GM19023 (cell line): ENCODE measurements around the gene PNPO.
"Not testable (repeated sequence)": the region's sequence is repeated elsewhere in the genome, so short reads cannot be mapped to it uniquely, and the experiment has no call there.

Experiments
- ATAC-seq: cut with Tn5 transposase; IDR thresholded peaks from one replicate; pipeline ENCODE4 v1.9.1; 2021; ENCODE audit warnings: mild to moderate bottlenecking, moderate library complexity; ENCODE audit not compliant: unreplicated experiment

Gene PNPO

DNA sequence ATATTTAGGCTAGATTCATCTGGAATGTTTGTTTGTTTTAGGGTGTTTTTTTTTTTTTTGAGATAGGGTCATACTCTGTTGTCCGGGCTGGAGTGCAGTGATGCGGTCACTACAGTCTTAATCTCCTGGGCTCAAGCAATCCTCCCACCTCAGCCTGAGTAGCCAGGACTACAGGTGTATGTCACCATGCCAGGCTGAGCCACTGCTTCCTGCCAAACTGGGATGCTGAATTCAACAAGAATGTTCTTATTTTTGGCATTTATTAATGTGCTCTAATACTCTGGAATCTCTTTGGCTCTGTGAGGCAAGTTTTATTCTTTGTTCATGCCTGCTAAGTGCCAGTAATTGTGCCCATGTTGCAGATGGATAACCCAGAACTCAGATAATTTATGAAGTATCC is 23.8 kb upstream of the PNPO start:
- ATAC-seq = no peak

DNA sequence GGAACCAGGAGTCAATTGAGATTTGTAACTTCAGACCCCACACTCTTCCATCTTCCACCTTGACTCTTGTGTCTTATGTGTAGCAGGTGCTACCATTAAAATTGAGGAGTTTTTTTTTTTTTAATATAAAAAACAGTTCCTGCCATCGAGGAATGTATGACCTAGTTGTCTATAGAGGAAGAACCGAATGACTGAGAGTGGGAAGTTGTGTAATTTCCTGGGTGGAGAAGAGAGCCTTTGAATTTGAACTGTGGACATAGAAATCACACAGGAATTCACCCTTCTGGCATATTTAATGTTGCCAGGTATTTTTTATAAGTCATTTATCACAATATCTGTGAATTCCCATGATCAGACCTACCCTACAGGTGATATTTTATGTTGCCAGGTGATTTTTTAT is 23.4 kb upstream of the PNPO start:
- no peak for ATAC-seq

DNA sequence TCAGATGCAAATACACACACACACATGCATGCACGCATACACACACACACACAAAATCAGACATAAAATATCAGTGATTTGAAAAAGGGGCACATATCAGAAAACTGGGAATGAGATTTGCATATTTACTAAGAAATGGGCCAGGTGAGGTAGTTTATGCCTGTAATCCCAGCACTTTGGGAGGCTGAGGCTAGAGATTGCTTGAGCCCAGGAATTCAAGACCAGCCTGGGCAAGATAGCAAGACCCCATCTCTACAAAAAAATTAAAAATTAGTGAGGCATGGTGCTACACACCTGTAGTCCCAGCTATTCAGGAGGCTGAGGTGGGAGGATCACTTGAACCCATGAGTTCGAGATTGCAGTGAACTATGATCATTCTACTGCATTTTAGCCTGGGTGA is 22.4 kb upstream of the PNPO start:
- ATAC-seq = no peak

DNA sequence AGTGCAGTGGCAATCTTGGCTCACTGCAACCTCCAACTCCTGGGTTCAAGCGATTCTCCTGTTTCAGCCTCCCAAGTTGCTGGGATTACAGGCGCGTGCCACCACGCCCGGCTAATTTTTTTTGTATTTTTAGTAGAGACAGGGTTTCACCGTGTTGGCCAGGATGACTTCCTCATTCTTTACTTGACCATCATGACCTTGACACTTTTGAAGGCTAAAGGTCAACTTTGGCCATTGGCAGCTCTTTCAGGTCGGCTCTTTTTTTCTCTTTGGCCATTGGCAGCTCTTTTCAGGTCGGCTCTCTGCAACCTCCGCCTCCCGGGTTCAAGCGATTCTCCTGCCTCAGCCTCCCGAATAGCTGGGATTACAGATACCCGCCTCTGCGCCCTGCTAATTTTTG is 21.5 kb upstream of the PNPO start:
- not testable (repeated sequence) for ATAC-seq

DNA sequence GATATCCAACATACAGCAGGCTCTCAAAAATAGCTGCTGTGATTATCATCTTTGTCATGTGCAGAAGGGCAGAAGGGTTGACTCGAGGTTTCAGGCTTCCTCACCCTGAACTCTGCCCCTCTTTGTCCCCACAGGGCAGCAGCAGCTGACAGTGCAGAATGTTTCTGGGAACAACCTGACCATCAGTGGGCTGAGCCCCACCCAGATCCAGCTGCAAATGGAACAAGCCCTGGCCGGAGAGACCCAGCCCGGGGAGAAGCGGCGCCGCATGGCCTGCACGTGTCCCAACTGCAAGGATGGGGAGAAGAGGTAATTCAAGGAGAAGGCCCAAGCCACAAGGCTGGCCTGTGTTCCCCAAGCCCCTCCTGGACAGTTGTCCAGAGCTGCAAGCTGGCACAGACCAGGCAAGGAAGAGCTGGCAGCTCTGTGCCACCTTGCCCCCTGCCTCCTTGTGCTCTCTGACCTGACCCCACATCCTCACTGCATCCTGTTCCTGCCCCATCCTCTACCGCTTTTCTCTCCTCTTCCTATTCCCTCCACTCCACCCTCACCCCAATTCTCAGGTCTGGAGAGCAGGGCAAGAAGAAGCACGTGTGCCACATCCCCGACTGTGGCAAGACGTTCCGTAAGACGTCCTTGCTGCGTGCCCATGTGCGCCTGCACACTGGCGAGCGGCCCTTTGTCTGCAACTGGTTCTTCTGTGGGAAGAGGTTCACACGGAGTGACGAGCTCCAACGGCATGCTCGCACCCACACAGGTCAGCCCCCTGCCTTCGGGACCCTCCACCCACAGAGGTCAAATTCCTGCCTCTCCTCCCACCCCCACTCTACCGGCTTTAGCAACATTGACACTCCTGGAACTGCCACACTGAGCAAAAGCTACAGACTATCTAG is 16.3 kb upstream of the PNPO start:
- ATAC-seq = no peak

DNA sequence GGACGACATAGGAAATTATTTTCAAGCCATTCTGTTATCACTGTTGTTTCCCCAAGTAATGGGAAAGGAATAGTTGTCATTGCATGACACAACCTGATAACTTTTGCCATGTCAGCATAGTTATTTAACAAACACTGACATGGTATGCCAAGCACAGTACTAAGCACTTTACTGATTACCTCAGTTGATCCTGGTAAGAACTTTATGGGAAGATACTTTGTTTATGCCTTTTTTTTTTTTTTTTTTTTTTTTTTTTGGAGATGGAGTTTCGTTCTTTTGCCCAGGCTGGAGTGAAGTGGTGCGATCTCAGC is 15.7 kb upstream of the PNPO start:
- ATAC-seq = no peak

DNA sequence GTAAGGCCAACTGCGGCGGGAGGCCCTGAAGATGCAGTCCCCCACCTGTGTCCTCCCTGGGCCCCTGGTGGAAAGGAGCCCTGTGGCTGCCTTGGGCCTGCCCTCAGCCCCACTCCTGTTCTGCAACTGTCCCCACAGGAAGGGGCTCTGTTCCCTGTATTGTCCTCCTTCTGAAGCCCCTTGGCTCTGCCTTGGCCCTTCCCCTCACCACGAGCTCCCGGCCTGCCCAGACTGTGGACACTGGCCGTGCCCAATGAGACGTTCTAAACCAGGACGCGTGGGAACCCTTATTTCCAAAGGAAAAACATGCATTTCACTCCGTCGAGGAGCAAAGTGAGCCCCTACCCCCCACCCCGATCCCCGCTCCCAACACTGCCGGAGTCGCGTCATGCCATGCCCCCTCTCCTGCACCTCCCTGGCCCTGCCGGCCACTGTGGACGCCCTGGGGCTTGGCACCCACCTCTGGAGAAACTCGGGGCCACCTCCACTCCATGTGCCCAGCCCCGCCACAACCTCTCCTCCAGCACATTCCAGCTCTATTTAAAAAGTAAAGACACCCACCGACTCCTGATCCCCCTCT is 13.5 kb upstream of the PNPO start:
- ATAC-seq = no peak

DNA sequence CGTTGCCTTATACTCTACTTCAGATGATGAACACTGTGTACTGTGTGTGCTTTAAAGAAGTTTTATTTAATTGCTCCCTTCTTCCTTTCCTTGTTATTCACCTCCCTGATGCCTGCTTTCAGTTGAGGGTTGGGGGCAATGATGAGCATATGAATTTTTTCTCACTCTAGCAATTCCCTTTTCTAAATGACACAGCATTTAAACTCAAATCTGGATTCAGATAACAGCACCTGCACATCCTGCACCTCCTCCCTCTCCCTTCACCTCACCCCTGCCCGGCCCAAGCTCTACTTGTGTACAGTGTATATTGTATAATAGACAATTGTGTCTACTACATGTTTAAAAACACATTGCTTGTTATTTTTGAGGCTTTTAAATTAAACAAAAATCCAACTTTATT is 13.0 kb upstream of the PNPO start:
- no peak for ATAC-seq

DNA sequence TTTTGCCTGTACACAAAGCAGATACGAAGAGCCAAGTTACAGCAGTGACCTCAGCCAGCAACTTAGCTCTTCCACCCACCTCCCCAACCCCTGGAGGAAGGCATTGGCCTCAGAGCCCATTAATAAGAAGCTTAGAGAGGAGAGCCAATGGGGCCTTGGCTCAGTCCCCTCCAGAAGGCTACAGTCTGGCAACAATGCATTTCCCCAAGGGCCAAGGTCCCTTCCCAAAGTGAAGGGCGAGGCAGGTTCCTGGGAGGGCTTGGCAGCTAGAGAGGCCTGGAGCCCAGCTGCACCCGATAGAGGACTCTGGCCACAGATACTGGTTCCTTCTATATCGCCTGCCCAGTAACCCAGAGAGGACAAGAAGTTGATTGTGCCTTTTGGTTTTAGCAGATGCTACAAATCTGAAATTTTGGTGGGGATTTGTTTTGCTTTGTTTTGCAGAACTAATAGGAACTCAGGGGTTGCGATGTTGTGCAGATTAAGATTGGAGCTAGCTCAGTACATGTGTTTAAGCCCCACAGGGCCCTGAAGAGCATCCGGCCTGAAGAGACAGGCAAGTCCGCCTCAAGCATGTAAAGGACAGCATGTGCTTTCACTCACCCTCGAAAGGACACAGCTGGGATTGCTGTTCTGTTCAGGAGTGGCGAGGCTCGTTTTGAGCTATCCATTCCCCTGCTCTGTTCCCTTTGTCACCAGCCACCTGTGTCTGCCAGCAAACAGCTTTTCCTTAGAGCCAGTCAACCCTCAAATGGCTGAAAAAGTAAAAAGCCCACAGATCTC is 12.0 kb upstream of the PNPO start:
- no peak for ATAC-seq

DNA sequence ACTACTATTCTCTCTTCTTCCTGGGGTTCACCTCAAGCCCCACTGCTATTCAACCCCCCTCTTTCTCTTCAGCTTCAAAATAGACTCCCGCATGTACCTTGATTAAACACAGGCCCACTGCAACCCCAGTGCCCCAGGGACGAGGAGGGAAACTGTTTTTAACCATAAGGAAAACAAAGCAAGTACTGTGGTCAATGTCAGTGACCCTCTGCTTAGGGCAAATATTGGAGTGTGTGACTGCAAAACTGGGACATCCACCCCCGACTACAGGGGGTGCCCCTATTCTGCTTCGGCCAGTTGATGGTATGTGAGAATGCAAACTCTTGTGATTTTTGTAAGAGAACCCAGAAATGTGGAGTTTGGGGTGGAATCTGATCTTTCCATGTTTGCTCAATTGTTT is 9.5 kb upstream of the PNPO start:
- ATAC-seq = no peak

DNA sequence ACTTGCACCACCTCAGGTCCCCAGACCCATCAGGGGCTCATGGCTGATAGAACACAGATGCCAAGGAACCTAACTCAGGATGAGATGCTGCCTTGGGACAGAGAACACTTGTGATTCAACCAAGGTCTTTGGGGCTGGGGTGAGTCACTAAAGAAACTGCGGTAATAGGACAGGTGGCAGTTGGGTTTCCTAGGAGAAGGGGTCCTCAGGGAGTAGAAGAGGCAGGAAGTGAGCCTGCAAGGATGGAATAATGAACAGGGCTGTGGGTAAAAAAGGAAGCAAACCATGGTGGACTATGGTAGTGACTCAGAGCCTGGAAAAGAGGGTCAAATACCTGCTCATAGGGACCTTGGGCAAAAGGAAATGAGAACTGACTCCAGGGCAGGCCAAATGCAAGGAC is 6.5 kb upstream of the PNPO start:
- no peak for ATAC-seq

DNA sequence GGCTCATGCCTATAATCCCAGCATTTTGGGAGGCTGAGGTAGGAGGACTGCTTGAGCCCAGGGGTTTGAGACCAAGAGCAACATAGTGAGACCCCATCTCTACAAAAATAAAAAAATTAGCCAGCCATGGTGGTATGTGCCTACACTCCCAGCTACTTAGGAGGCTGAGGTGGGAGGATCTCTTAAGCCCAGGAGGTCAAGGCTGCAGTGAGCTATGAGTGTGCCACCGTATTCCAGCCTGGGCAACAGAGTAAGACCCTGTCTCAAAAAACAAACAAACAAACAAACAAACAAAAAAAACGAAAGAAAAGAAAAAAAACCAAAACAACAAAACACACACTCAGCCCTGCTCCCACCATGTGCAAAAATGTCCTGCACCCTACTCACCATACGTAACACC is 5.9 kb upstream of the PNPO start:
- not testable (repeated sequence) for ATAC-seq

DNA sequence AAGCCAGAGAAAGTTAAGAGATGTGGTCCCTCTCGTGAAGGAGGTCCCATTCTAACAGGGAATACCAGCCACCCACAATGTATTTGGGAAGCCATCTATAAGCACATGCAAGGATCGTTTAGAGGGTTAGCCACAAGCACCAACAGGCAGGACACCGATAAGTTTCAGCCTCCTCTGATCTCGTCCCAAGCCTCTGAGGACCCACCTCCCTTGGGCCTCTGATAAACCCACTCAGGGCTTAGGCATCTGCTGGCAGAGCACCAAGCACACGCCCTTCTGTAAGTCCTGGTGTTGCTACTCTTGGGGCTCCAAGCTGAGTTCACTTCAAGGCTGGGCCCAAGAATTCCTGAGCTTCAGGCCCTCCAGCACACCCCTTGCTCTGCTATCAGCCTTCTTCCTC is 5.4 kb upstream of the PNPO start:
- ATAC-seq = no peak

DNA sequence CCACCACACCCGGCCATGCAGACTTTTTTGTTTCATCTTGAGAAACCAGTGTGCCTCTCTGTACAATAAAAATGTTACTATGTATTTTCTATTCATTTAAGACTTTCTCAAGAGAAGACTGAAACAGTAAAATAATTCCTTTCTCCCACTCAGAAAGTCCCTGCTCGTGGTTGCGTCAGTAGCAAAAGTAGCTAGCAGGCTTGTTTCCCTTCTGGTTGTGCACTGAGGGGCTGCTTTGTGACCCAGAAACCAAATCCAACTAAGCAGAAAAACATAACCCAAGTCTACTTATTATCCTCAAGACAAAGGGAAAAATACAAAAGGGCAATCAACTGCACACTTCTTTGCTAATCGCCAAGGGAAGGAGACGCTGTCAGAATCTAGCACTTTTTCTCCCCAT is 3.4 kb upstream of the PNPO start:
- ATAC-seq = no peak

DNA sequence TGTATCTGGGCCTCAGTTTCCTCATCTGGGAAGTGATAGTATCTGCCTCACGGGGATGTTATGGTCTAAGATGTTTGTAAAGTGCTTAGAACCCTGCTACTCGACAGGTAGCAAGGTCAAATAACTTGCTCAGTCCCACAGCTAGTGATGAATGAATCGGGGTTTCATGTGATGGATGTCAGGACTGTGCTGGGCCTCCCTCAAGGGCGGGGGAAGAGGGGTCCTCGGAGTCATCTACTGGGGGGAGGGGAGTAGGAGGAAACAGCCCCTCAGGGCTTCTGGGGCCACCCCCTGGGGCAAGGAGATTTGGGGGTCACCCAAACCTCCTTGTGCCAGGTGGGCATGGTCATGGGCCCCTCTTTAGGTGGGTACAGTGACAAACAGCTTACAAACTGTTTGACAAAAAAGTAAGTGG is 732 bp downstream of the PNPO start:
- no peak for ATAC-seq

DNA sequence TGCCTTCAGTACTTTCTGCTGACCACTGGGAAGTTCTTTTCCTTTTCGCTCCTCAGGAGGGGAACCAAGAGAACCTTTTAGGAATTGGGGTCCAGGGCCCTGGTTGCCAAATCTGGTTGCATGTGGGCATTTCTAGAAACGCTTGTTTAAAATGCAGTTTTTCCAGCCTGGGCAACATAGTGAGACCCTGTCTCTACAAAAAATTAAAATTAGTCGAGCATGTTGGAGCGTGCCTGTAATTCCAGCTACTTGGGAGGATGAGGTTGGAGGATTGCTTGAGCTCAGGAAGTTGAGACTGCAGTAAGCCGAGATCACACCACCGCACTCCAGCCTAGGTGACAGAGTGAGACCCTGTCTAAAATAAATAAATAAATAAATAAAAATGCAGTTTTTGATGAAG is 1.2 kb downstream of the PNPO start:
- ATAC-seq = no peak

DNA sequence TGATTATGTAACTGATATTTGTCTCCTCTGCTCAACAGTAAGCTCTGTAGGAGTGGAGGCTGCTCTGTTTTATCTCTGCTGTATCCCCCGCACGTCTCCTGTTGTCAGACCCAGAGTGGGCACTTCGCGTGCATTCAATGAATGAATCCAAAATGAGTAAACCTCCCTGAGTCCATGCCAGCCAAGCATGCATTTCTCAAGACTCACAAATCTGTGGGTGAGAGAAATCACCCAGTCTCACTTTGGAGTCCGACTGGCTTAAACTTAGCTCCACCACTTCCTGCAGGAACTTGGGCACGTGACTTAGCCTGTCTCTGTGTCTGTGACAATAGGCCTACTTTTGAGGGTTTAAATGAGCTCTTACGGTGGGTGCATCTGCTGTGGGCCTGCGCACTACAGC is 3.7 kb downstream of the PNPO start:
- ATAC-seq = no peak

DNA sequence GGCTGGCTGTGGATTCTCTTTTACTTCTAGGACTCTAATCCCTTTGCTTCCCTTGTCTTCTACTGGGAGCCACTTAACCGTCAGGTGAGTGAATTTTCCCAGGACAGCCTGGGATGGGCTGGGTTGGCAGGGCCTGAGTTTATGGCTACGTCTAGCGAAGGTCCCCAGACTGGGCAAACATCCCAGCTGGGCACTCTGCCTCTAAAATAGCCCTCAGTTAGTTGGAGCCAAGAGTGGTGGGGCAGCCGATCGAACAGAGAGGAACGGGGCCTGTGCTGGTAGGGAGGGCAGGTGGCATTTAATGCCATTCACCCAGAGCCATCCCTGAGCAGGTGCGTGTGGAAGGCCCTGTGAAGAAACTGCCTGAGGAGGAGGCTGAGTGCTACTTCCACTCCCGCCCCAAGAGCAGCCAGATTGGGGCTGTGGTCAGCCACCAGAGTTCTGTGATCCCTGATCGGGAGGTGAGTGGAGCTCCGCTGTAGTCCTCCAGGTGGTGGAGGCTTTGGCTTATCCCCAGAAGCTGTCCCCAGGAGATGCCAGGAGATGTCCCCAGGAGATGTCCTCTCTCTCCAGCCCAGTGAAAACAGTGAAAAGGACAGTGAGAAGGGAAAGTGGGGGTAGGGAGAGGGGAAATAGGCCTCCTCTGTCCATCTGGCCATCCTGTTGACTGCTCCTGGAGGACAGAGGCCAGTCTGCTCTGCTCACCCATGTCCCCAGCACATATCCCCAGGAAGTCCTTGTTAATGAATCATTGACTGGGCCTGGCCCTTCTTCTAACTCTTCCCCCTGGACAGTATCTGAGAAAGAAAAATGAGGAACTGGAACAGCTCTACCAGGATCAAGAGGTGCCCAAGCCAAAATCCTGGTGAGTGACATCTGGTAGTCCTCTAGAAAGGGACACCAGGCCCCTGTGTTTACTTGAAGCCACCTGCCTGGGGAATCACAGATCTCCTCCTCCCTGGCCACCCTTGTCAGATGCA is 4.4 kb downstream of the PNPO start:
- no peak for ATAC-seq

DNA sequence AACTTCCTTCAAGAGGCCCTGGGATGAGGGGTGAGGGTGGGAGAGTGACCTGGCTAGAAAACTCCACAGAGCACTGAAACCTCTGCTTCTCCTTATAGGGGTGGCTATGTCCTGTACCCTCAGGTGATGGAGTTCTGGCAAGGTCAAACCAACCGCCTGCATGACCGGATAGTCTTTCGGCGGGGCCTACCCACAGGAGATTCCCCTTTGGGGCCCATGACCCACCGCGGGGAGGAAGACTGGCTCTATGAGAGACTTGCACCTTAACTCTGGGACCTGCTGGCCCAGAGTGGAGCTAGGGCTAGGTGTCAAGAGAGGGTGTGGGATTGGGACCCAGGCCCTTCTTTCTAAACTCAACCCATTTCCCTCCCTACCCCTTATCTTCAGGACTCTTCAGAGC is 5.1 kb downstream of the PNPO start:
- ATAC-seq = no peak

DNA sequence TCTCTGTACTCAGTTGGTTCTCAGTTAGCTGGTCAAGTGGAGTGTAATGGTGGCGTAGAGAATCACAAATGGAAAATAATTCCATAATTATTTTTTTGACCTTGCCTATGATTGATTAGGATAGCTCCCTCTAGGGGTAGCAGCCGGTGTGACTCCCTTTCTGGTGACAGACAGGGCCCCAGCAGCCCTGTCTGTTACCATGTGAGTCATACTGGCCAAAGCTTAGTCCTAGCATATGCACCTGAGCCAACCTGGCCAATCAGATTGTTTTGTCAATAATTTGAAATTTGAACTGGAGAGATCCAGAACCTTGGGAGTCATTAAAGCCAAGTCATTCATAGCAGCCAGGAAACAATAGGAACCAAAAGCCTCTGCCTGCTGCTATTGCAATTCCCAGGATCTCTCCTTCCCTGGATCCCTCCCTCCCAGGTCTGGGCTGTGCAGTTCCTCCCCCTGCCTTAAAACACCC is 5.6 kb downstream of the PNPO start:
- ATAC-seq = no peak

DNA sequence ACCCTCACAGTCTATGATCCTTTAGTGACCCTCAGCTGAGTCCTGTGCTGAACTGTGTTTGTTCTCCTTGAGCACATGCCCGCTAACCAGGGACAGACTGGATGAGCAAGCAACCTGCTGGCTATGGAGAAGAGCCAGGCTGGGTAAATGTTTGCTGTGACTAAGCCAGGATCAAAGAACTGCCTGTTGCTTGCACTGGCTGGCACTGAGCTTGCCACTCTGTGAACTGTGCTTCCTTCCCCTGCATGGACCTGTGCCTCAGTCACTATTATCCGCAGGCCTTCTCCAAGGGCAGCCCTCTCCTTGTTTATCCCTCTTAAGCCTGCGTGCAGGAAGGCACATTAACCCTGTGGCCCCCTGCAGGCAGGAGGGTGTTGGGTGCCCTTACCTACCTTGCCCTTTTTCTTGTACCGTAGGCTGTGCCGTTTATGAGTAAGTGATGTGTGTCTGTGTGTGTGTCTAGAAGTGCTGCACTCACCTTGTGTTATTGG is 7.4 kb downstream of the PNPO start:
- no peak for ATAC-seq
